Measurements from ENCODE around the gene COL8A2. TPM values are rescaled to one million over a fixed set of nuclear protein-coding genes. Genes with fewer than 3 reads are reported as not detected.

Gene COL8A2
- polyA plus RNA-seq, 1 donor from 2014 or later: not detected

DNA sequence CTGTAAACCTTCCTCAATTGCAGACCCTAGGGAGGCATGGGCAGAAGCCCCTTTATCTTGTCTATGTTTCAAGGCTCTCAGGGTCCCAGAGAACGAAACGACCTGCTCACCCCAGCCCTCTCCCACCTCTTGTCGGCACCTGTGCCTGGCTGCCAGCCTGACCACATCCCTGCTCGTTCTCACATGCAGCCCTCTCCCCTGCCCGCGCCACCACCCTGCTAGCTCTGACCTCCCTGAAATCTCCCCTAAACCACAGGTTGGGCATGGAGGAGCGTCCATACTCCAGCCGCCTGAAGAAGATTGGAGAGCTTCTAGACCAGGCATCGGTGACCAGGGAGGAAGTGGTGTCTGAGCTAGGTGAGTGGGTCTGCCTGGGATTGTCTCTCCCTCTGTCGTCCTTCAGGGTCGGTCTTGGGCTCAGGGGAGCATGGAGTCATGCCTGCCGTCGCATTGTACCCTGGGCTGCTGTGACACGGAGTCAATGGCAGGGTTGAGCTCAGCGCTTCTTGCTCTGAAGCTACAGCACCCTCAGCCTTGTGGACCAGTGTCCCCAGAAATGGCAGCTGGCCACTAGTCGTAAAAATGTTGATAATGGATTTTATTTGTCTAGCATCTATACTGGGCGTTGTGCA, 32.7 kb downstream of the COL8A2 start:
- Histone ChIP-seq H3K9me2 (ENCODE audit: insufficient read depth, low read length) (no peaks in the 10 kb centered on the region), H3F3A (ENCODE audit: insufficient read depth, low read length, poor library complexity, severe bottlenecking) (no peaks in the 10 kb centered on the region), H3K9me3 (ENCODE audit: low read length) (no peaks in the 10 kb centered on the region), H4K20me1 (ENCODE audit: insufficient read depth) (no peaks in the 10 kb centered on the region), H3K9ac (ENCODE audit: low read length) (no peak overlapping the region), H3K79me2 (replicated peaks; ENCODE audit: insufficient read depth, low read length) (peaks cover 16% of the 10 kb centered on the region), H3K4me2 (ENCODE audit: low read length) (no peak overlapping the region), H3K4me3 (ENCODE audit: low read length) (no peak overlapping the region), H2AFZ (ENCODE audit: low read depth, low read length) (no peak overlapping the region), H3K36me3 (ENCODE audit: insufficient read depth, low read length) (no peaks in the 10 kb centered on the region), H3K27me3 (ENCODE audit: insufficient read depth, low read depth, low read length) (no peaks in the 10 kb centered on the region), H3K27ac (ENCODE audit: low read length) (no peak overlapping the region)
- TF ChIP-seq RAD21 (conservative IDR thresholded peaks at IDR 0.05) (no peak), EZH2 (IDR thresholded peaks at IDR 0.05; ENCODE audit: borderline replicate concordance, insufficient read depth, low read length, poor library complexity, severe bottlenecking) (no peak), TAF1 (IDR thresholded peaks at IDR 0.05; ENCODE audit: low read depth) (no peak)
- TF ChIP-seq, protein P1, sequence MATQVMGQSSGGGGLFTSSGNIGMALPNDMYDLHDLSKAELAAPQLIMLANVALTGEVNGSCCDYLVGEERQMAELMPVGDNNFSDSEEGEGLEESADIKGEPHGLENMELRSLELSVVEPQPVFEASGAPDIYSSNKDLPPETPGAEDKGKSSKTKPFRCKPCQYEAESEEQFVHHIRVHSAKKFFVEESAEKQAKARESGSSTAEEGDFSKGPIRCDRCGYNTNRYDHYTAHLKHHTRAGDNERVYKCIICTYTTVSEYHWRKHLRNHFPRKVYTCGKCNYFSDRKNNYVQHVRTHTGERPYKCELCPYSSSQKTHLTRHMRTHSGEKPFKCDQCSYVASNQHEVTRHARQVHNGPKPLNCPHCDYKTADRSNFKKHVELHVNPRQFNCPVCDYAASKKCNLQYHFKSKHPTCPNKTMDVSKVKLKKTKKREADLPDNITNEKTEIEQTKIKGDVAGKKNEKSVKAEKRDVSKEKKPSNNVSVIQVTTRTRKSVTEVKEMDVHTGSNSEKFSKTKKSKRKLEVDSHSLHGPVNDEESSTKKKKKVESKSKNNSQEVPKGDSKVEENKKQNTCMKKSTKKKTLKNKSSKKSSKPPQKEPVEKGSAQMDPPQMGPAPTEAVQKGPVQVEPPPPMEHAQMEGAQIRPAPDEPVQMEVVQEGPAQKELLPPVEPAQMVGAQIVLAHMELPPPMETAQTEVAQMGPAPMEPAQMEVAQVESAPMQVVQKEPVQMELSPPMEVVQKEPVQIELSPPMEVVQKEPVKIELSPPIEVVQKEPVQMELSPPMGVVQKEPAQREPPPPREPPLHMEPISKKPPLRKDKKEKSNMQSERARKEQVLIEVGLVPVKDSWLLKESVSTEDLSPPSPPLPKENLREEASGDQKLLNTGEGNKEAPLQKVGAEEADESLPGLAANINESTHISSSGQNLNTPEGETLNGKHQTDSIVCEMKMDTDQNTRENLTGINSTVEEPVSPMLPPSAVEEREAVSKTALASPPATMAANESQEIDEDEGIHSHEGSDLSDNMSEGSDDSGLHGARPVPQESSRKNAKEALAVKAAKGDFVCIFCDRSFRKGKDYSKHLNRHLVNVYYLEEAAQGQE (IDR thresholded peaks at IDR 0.05; ENCODE audit: borderline replicate concordance): no peak

DNA sequence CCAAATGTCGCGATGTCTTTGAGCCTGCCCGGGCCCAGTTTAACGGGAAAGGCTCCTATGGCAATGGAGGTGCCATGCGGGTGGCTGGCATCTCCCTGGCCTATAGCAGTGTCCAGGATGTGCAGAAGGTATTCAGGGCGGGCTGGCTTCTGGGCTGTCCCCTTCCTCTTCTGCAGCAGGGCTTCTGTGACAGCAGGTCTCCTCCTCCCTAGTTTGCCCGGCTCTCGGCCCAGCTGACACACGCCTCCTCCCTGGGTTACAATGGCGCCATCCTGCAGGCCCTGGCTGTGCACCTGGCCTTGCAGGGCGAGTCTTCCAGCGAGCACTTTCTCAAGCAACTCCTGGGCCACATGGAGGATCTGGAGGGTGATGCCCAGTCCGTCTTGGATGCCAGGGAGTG, 33.3 kb downstream of the COL8A2 start:
- TF ChIP-seq POLR2AphosphoS5 (IDR thresholded peaks at IDR 0.05) (no peak), SMC3 (conservative IDR thresholded peaks at IDR 0.05; ENCODE audit: poor library complexity) (no peak), TAF1 (IDR thresholded peaks at IDR 0.05; ENCODE audit: low read depth) (no peak), RAD21 (conservative IDR thresholded peaks at IDR 0.05) (no peak), EZH2 (IDR thresholded peaks at IDR 0.05; ENCODE audit: borderline replicate concordance, insufficient read depth, low read length, poor library complexity, severe bottlenecking) (no peak), MXI1 (conservative IDR thresholded peaks at IDR 0.05; ENCODE audit: poor library complexity, severe bottlenecking) (no peak), EP300 (conservative IDR thresholded peaks at IDR 0.05; ENCODE audit: poor library complexity, severe bottlenecking) (no peak)
- TF ChIP-seq, protein P2, sequence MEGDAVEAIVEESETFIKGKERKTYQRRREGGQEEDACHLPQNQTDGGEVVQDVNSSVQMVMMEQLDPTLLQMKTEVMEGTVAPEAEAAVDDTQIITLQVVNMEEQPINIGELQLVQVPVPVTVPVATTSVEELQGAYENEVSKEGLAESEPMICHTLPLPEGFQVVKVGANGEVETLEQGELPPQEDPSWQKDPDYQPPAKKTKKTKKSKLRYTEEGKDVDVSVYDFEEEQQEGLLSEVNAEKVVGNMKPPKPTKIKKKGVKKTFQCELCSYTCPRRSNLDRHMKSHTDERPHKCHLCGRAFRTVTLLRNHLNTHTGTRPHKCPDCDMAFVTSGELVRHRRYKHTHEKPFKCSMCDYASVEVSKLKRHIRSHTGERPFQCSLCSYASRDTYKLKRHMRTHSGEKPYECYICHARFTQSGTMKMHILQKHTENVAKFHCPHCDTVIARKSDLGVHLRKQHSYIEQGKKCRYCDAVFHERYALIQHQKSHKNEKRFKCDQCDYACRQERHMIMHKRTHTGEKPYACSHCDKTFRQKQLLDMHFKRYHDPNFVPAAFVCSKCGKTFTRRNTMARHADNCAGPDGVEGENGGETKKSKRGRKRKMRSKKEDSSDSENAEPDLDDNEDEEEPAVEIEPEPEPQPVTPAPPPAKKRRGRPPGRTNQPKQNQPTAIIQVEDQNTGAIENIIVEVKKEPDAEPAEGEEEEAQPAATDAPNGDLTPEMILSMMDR (IDR thresholded peaks at IDR 0.05; ENCODE audit: poor library complexity, severe bottlenecking): no peak
- TF ChIP-seq, protein P1 (IDR thresholded peaks at IDR 0.05; ENCODE audit: borderline replicate concordance): no peak
- Histone ChIP-seq H3K4me2 (ENCODE audit: low read length) (no peak overlapping the region), H3K9me2 (ENCODE audit: insufficient read depth, low read length) (no peaks in the 10 kb centered on the region), H3K9ac (ENCODE audit: low read length) (no peak overlapping the region), H3K4me3 (ENCODE audit: low read length) (no peak overlapping the region), H3K9me3 (ENCODE audit: low read length) (no peaks in the 10 kb centered on the region), H3K79me2 (replicated peaks; ENCODE audit: insufficient read depth, low read length) (peaks cover 16% of the 10 kb centered on the region), H3K27ac (ENCODE audit: low read length) (no peak overlapping the region), H2AFZ (ENCODE audit: low read depth, low read length) (no peak overlapping the region), H3K27me3 (ENCODE audit: insufficient read depth, low read depth, low read length) (no peaks in the 10 kb centered on the region), H4K20me1 (ENCODE audit: insufficient read depth) (no peaks in the 10 kb centered on the region), H3K36me3 (ENCODE audit: insufficient read depth, low read length) (no peaks in the 10 kb centered on the region), H3F3A (ENCODE audit: insufficient read depth, low read length, poor library complexity, severe bottlenecking) (no peaks in the 10 kb centered on the region)

Measured in neural cell (in vitro differentiated cells).